Astrocyte of the cerebellum (primary cell): Measurements from ENCODE around the gene PCID2.

Experiments
- DNase-seq: peaks from one replicate; pipeline ENCODE4 v3.0.0-alpha.2; 2011; ENCODE audit warnings: low read depth
- H3K4me3 ChIP-seq: 2 replicates; pipeline ENCODE4 v1.5.1; 2011; ENCODE audit warnings: mild to moderate bottlenecking, low read depth, low read length, moderate library complexity
- CTCF ChIP-seq: IDR thresholded peaks from 2 replicates; pipeline ENCODE4 v1.5.1; 2012; ENCODE audit warnings: low read length, low read depth, moderate library complexity, mild to moderate bottlenecking; ENCODE audit errors: missing control alignments
- in situ Hi-C: cut with HindIII; loops from 2 replicates; pipeline ENCODE4 v1.10.0; 2017; ENCODE audit warnings: low sequenced_read_pairs

PCID2 gene

GRCh38 chr13:113209336-113209758 is 878 bp upstream of the PCID2 start, which contains the start of gene CUL4A:
TSS of gene CUL4A (plus strand) at chr13:113209613. CDS start at chr13:113209628, 15 bp downstream.
- peak within 1 kb of the TSS; percentile 92 for H3K4me3 ChIP-seq
- DNase-seq: no peak
- TF ChIP-seq CTCF: no peak
- in situ Hi-C loops: no loop called here

- DNase-seq: no peak
- no peak for TF ChIP-seq CTCF
- peak overlapping the region; percentile 92 for H3K4me3 ChIP-seq
- in situ Hi-C loops: no loop called here
Observed at GRCh38 chr13:113207890-113208420, 514 bp downstream of the PCID2 start.

- TF ChIP-seq CTCF: no peak
- in situ Hi-C loops: no loop called here
- no peak for DNase-seq
- peak overlapping the region; percentile 92 for H3K4me3 ChIP-seq
Observed at GRCh38 chr13:113207460-113207859, 1.0 kb downstream of the PCID2 start.

GRCh38 chr13:113205428-113205931 is 3.0 kb downstream of the PCID2 start:
- DNase-seq: no peak
- H3K4me3 ChIP-seq: no peak overlapping the region
- in situ Hi-C loops: no loop called here
- TF ChIP-seq CTCF: no peak

GRCh38 chr13:113204378-113204734 is 4.1 kb downstream of the PCID2 start:
- no peak overlapping the region for H3K4me3 ChIP-seq
- DNase-seq: no peak
- TF ChIP-seq CTCF: no peak
- in situ Hi-C loops: no loop called here

- no peak for DNase-seq
- TF ChIP-seq CTCF: no peak
- no peak overlapping the region for H3K4me3 ChIP-seq
- in situ Hi-C loops: no loop called here
Observed at GRCh38 chr13:113203507-113204377, 4.7 kb downstream of the PCID2 start.
